ENCODE measurements around the gene PDSS2. TPM values are rescaled to one million over a fixed set of nuclear protein-coding genes. Genes with fewer than 3 reads are reported as not detected.
"Not testable (repeated sequence)": the region's sequence is repeated elsewhere in the genome, so short reads cannot be mapped to it uniquely, and the experiment has no call there.

PDSS2 gene
- total RNA-seq, 4 donors from 2014 or later: 18.6 to 32.3 (median 25.6) TPM

- 95 to 99% methylated on average over 2 of the region's 2 CpGs for WGBS, 2 donors
- no peaks in the 10 kb centered on the region for H3K36me3 ChIP-seq
- intact Hi-C loops (cut with DNase I): no loop called here
Observed at GRCh38 chr6:107305391-107305790, 154.0 kb downstream of the PDSS2 start.

GRCh38 chr6:107304421-107305025 lies 154.8 kb downstream of the PDSS2 start:
- no peak for DNase-seq
- TF ChIP-seq POLR2A (IDR thresholded peaks at IDR 0.05) (no peak), CTCF (IDR thresholded peaks at IDR 0.05) (no peak)
- Histone ChIP-seq H3K4me1 (no peaks in the 10 kb centered on the region), H3K27me3 (no peaks in the 10 kb centered on the region), H3K9me3 (no peaks in the 10 kb centered on the region), H3K27ac (no peak overlapping the region), H3K36me3 (no peaks in the 10 kb centered on the region), H3K4me3 (replicated peaks in 1 of 3) (no peak overlapping the region)
- intact Hi-C loops (cut with DNase I): no loop called here
- 88 to 94% methylated on average over 5 of the region's 5 CpGs for WGBS, 2 donors

More at GRCh38 chr6:107305391-107305790, 154.0 kb downstream of the PDSS2 start:
- H3K27me3 ChIP-seq: no peaks in the 10 kb centered on the region
- no peak for DNase-seq
- no peaks in the 10 kb centered on the region for H3K9me3 ChIP-seq
- H3K27ac ChIP-seq: no peak overlapping the region
- H3K4me3 ChIP-seq (replicated peaks in 1 of 3): no peak overlapping the region
- TF ChIP-seq CTCF (IDR thresholded peaks at IDR 0.05): no peak
- TF ChIP-seq POLR2A (IDR thresholded peaks at IDR 0.05): no peak
- no peaks in the 10 kb centered on the region for H3K4me1 ChIP-seq

- 63 to 72% methylated on average over 4 of the region's 4 CpGs for WGBS, 2 donors
- DNase-seq: no peak
- no peak for TF ChIP-seq POLR2A (IDR thresholded peaks at IDR 0.05)
- TF ChIP-seq CTCF (IDR thresholded peaks at IDR 0.05): no peak
- Histone ChIP-seq H3K4me1 (peaks cover 5 to 9% of the 10 kb centered on the region in 2 donors), H3K36me3 (no peaks in the 10 kb centered on the region), H3K9me3 (no peaks in the 10 kb centered on the region), H3K4me3 (replicated peaks in 1 of 3) (no peak overlapping the region), H3K27ac (no peak overlapping the region), H3K27me3 (no peaks in the 10 kb centered on the region)
- intact Hi-C loops (cut with DNase I): no loop called here
Observed at GRCh38 chr6:107293350-107293749, 166.0 kb downstream of the PDSS2 start.

- no peak for DNase-seq
- Histone ChIP-seq H3K27me3 (no peaks in the 10 kb centered on the region), H3K9me3 (no peaks in the 10 kb centered on the region), H3K4me3 (replicated peaks in 1 of 3) (no peak overlapping the region), H3K36me3 (no peaks in the 10 kb centered on the region), H3K27ac (no peak overlapping the region), H3K4me1 (peaks cover 5 to 9% of the 10 kb centered on the region in 2 donors)
- no peak for TF ChIP-seq CTCF (IDR thresholded peaks at IDR 0.05)
- no peak for TF ChIP-seq POLR2A (IDR thresholded peaks at IDR 0.05)
- WGBS, 2 donors: 92% methylated on average over 6 of the region's 6 CpGs
- intact Hi-C loops (cut with DNase I): no loop called here
Observed at GRCh38 chr6:107292715-107293271, 166.6 kb downstream of the PDSS2 start.

- no peak for DNase-seq
- WGBS, 2 donors: 92 to 93% methylated on average over 3 of the region's 3 CpGs
- H3K27ac ChIP-seq: no peak overlapping the region
Observed at GRCh38 chr6:107290491-107290890, 168.9 kb downstream of the PDSS2 start.

GRCh38 chr6:107289258-107289657 lies 170.1 kb downstream of the PDSS2 start:
- H3K4me1 ChIP-seq; H3K27me3 ChIP-seq; intact Hi-C loops (cut with DNase I); DNase-seq; H3K36me3 ChIP-seq; H3K9me3 ChIP-seq; H3K4me3 ChIP-seq (replicated peaks in 1 of 3); H3K27ac ChIP-seq: not testable (repeated sequence)
- WGBS, 2 donors: 94 to 97% methylated on average over 9 of the region's 9 CpGs

More at GRCh38 chr6:107290491-107290890, 168.9 kb downstream of the PDSS2 start:
- no peaks in the 10 kb centered on the region for H3K9me3 ChIP-seq
- intact Hi-C loops (cut with DNase I): no loop called here
- no peaks in the 10 kb centered on the region for H3K36me3 ChIP-seq
- no peak overlapping the region for H3K4me3 ChIP-seq (replicated peaks in 1 of 3)
- H3K4me1 ChIP-seq: peaks cover 5 to 9% of the 10 kb centered on the region in 2 donors
- TF ChIP-seq POLR2A (IDR thresholded peaks at IDR 0.05) (no peak), CTCF (IDR thresholded peaks at IDR 0.05) (no peak)
- H3K27me3 ChIP-seq: no peaks in the 10 kb centered on the region

GRCh38 chr6:107285683-107286082 lies 173.7 kb downstream of the PDSS2 start:
- intact Hi-C loops (cut with DNase I); DNase-seq; H3K27ac ChIP-seq; H3K4me1 ChIP-seq; H3K36me3 ChIP-seq; H3K9me3 ChIP-seq; H3K27me3 ChIP-seq; H3K4me3 ChIP-seq (replicated peaks in 1 of 3): not testable (repeated sequence)
- WGBS, 2 donors: 98 to 100% methylated on average over 6 of the region's 6 CpGs
